Activated naive CD8-positive, alpha-beta T cell (primary cell): ENCODE results near the gene FBXO41.
"Not testable (repeated sequence)": the region's sequence is repeated elsewhere in the genome, so short reads cannot be mapped to it uniquely, and the experiment has no call there.

Experiments used
- H3K27ac Mint-ChIP-seq: one replicate; pipeline ENCODE4 v1.8.0; 2021; ENCODE audit warnings: mixed read lengths
- H3K27me3 Mint-ChIP-seq: one replicate; pipeline ENCODE4 v1.8.0; 2021; ENCODE audit warnings: mixed read lengths
- H3K36me3 Mint-ChIP-seq: one replicate; pipeline ENCODE4 v1.8.0; 2021; ENCODE audit warnings: mixed read lengths
- H3K4me1 Mint-ChIP-seq: one replicate; pipeline ENCODE4 v1.8.0; 2021; ENCODE audit warnings: low read depth, mixed read lengths
- H3K4me3 Mint-ChIP-seq: one replicate; pipeline ENCODE4 v1.8.0; 2021; ENCODE audit warnings: mild to moderate bottlenecking, mixed read lengths
- H3K9me3 Mint-ChIP-seq: one replicate; pipeline ENCODE4 v1.8.0; 2021; ENCODE audit warnings: low read depth, mixed read lengths

The FBXO41 gene

GRCh38 chr2:73269686-73270465, 14.4 kb downstream of the FBXO41 start:
- no peaks in the 10 kb centered on the region for H3K27me3 Mint-ChIP-seq
- H3K4me3 Mint-ChIP-seq = peak overlapping the region; percentile 70

GRCh38 chr2:73268830-73269685, 15.2 kb downstream of the FBXO41 start:
- peak overlapping the region; percentile 71 for H3K4me3 Mint-ChIP-seq
- H3K27ac Mint-ChIP-seq = no peak overlapping the region

More at GRCh38 chr2:73269686-73270465, 14.4 kb downstream of the FBXO41 start:
- Mint-ChIP-seq H3K27ac (no peak overlapping the region), H3K36me3 (peaks cover 13% of the 10 kb centered on the region), H3K9me3 (no peaks in the 10 kb centered on the region), H3K4me1 (peaks cover 24% of the 10 kb centered on the region)

GRCh38 chr2:73268366-73268829, 15.9 kb downstream of the FBXO41 start:
- Mint-ChIP-seq H3K36me3 (peaks cover 11% of the 10 kb centered on the region), H3K27me3 (no peaks in the 10 kb centered on the region), H3K4me1 (peaks cover 24% of the 10 kb centered on the region), H3K27ac (peak overlapping the region; percentile 61), H3K4me3 (peak overlapping the region; percentile 71), H3K9me3 (no peaks in the 10 kb centered on the region)

More at GRCh38 chr2:73268830-73269685, 15.2 kb downstream of the FBXO41 start:
- Mint-ChIP-seq H3K4me1 (peaks cover 24% of the 10 kb centered on the region), H3K36me3 (peaks cover 13% of the 10 kb centered on the region), H3K27me3 (no peaks in the 10 kb centered on the region), H3K9me3 (no peaks in the 10 kb centered on the region)

GRCh38 chr2:73267008-73267407, 17.3 kb downstream of the FBXO41 start:
- Mint-ChIP-seq H3K4me1 (peaks cover 24% of the 10 kb centered on the region), H3K27me3 (no peaks in the 10 kb centered on the region), H3K36me3 (peaks cover 11% of the 10 kb centered on the region)

GRCh38 chr2:73266061-73266901, 18.0 kb downstream of the FBXO41 start:
- Mint-ChIP-seq H3K27ac (no peak overlapping the region), H3K4me3 (no peak overlapping the region), H3K36me3 (peaks cover 13% of the 10 kb centered on the region), H3K4me1 (peaks cover 24% of the 10 kb centered on the region), H3K9me3 (no peaks in the 10 kb centered on the region), H3K27me3 (no peaks in the 10 kb centered on the region)

More at GRCh38 chr2:73267008-73267407, 17.3 kb downstream of the FBXO41 start:
- Mint-ChIP-seq H3K9me3 (no peaks in the 10 kb centered on the region), H3K4me3 (no peak overlapping the region), H3K27ac (peak overlapping the region; percentile 1)

- H3K27me3 Mint-ChIP-seq = no peaks in the 10 kb centered on the region
- no peak overlapping the region for H3K4me3 Mint-ChIP-seq
- H3K9me3 Mint-ChIP-seq = no peaks in the 10 kb centered on the region
- H3K27ac Mint-ChIP-seq = no peak overlapping the region
- peaks cover 24% of the 10 kb centered on the region for H3K4me1 Mint-ChIP-seq
- H3K36me3 Mint-ChIP-seq = peaks cover 13% of the 10 kb centered on the region
These were observed 18.8 kb downstream of the FBXO41 start for GRCh38 chr2:73265298-73266060.

- Mint-ChIP-seq H3K4me3 (no peak overlapping the region), H3K4me1 (peaks cover 20% of the 10 kb centered on the region), H3K9me3 (no peaks in the 10 kb centered on the region), H3K36me3 (peaks cover 11% of the 10 kb centered on the region), H3K27me3 (no peaks in the 10 kb centered on the region), H3K27ac (no peak overlapping the region)
These were observed 19.5 kb downstream of the FBXO41 start for GRCh38 chr2:73264783-73265182.

- no peak overlapping the region for H3K4me3 Mint-ChIP-seq
- H3K27me3 Mint-ChIP-seq = no peaks in the 10 kb centered on the region
- no peaks in the 10 kb centered on the region for H3K9me3 Mint-ChIP-seq
- H3K36me3 Mint-ChIP-seq = peaks cover 11% of the 10 kb centered on the region
- H3K27ac Mint-ChIP-seq = no peak overlapping the region
- H3K4me1 Mint-ChIP-seq = peaks cover 18% of the 10 kb centered on the region
These were observed 20.0 kb downstream of the FBXO41 start for GRCh38 chr2:73264332-73264606.

GRCh38 chr2:73263540-73264331, 20.5 kb downstream of the FBXO41 start:
- Mint-ChIP-seq H3K4me1 (peaks cover 18% of the 10 kb centered on the region), H3K9me3 (no peaks in the 10 kb centered on the region), H3K36me3 (peaks cover 11% of the 10 kb centered on the region), H3K27ac (no peak overlapping the region), H3K4me3 (no peak overlapping the region), H3K27me3 (no peaks in the 10 kb centered on the region)

- not testable (repeated sequence) for H3K27me3 Mint-ChIP-seq, H3K27ac Mint-ChIP-seq, H3K4me3 Mint-ChIP-seq, H3K9me3 Mint-ChIP-seq, H3K36me3 Mint-ChIP-seq
- peaks cover 12% of the 10 kb centered on the region for H3K4me1 Mint-ChIP-seq
These were observed 21.4 kb downstream of the FBXO41 start for GRCh38 chr2:73262691-73263429.

- H3K36me3 Mint-ChIP-seq = peaks cover 5% of the 10 kb centered on the region
- no peaks in the 10 kb centered on the region for H3K27me3 Mint-ChIP-seq
- H3K27ac Mint-ChIP-seq = no peak overlapping the region
- H3K9me3 Mint-ChIP-seq = no peaks in the 10 kb centered on the region
- no peak overlapping the region for H3K4me3 Mint-ChIP-seq
- peaks cover 6% of the 10 kb centered on the region for H3K4me1 Mint-ChIP-seq
These were observed 22.1 kb downstream of the FBXO41 start for GRCh38 chr2:73262108-73262651.

GRCh38 chr2:73260338-73260984, 23.8 kb downstream of the FBXO41 start:
- H3K27me3 Mint-ChIP-seq = no peaks in the 10 kb centered on the region
- H3K36me3 Mint-ChIP-seq = peaks cover 2% of the 10 kb centered on the region
- no peaks in the 10 kb centered on the region for H3K9me3 Mint-ChIP-seq
- H3K27ac Mint-ChIP-seq = no peak overlapping the region
- H3K4me1 Mint-ChIP-seq = peaks cover 2% of the 10 kb centered on the region
- no peak overlapping the region for H3K4me3 Mint-ChIP-seq
